K562 (cell line): ENCODE results near the gene IL2. TPM values are rescaled to one million over a fixed set of nuclear protein-coding genes. Genes with fewer than 3 reads are reported as not detected.

Source experiments
- ATAC-seq: fragments of 200-7000 bp; cut with Tn5 transposase; 3 replicates; pipeline ENCODE4 v1.9.1; 2020; ENCODE audit warnings: moderate library complexity
- BruUV-seq: library from RNA; stranded (reverse); fragments of 400-500 nt; replicated peaks from 2 replicates; lab custom pipeline; 2021; lab: Mats Ljungman, UMichigan
- CTCF ChIA-PET: fragments of 300-600 bp; formaldehyde crosslinking; extraction: SDS; loops from one replicate; lab custom pipeline; 2021; ENCODE audit warnings: low intra/inter-chr PET ratio; lab: Yijun Ruan, JAX
- POLR2A ChIA-PET: fragments of 300-600, 350-650 bp; sonication (Branson Sonifier 250); formaldehyde crosslinking; extraction: SDS; loops from one replicate; lab custom pipeline; 2021; ENCODE audit warnings: antibody characterized with exemption, inconsistent platforms; lab: Yijun Ruan, JAX
- DNase-seq, 4 experiments: peaks; one replicate each; pipeline versions ENCODE4 v3.0.0 to v3.0.0-alpha.2; 2011 to 2018; ENCODE audit warnings: low spot score in 3 of 4, mixed read lengths in 3 of 4; ENCODE audit errors: extremely low read depth in 1 of 4
- FAIRE-seq: peaks from 2 replicates; lab custom pipeline; 2011; peaks lifted over from hg19 to GRCh38; lab: Jason Lieb, UNC
- H2AFZ ChIP-seq: 2 replicates; pipeline ENCODE4 v1.6.0; 2011; ENCODE audit warnings: low read depth, low read length, control low read depth, inconsistent platforms
- H3K27ac ChIP-seq: fragments of 200-600 bp; 3 replicates; pipeline ENCODE4 v1.8.0; 2011; ENCODE audit warnings: low read depth, mild to moderate bottlenecking, control low read depth, inconsistent platforms, low read length, moderate library complexity, mixed read lengths; ENCODE audit errors: extremely low read depth
- H3K27me3 ChIP-seq, 2 experiments: fragments of 300-600 bp in 1 of 2; 2 replicates in 1 of 2; 3 replicates in 1 of 2; pipeline versions ENCODE4 v1.6.0 to v1.8.0; 2011; ENCODE audit warnings: inconsistent platforms in 2 of 2, low read length in 2 of 2, mild to moderate bottlenecking in 1 of 2, mixed read lengths in 1 of 2, moderate library complexity in 1 of 2; ENCODE audit not compliant: control insufficient read depth in 2 of 2, insufficient read depth in 2 of 2
- H3K36me3 ChIP-seq: fragments of 300-600 bp; 3 replicates; pipeline ENCODE4 v1.8.0; 2011; ENCODE audit warnings: mild to moderate bottlenecking, low read length, inconsistent platforms; ENCODE audit not compliant: control insufficient read depth, insufficient read depth
- H3K4me1 ChIP-seq, 2 experiments: fragments of 200-600 bp in 1 of 2; replicated peaks in 1 of 2; 2 replicates in 1 of 2; 3 replicates in 1 of 2; pipeline versions ENCODE4 v1.5.1 to v1.8.0; 2011; ENCODE audit warnings: inconsistent platforms in 2 of 2, low read length in 2 of 2, mild to moderate bottlenecking in 1 of 2, mixed read lengths in 1 of 2, moderate library complexity in 1 of 2; ENCODE audit not compliant: control insufficient read depth in 2 of 2, insufficient read depth in 2 of 2
- H3K4me2 ChIP-seq: 2 replicates; pipeline ENCODE4 v1.6.1; 2011; ENCODE audit warnings: low read length, control low read depth, inconsistent platforms, mixed read lengths; ENCODE audit not compliant: insufficient read depth
- H3K4me3 ChIP-seq: fragments of 200-600 bp; sonication (generic), shearing (Covaris generic); 2 replicates; pipeline ENCODE4 v1.5.1; 2016; ENCODE audit warnings: control low read depth, inconsistent platforms
- H3K79me2 ChIP-seq: fragments of 200-600 bp; 3 replicates; pipeline ENCODE4 v1.8.0; 2011; ENCODE audit warnings: low read length, inconsistent platforms; ENCODE audit not compliant: control insufficient read depth, insufficient read depth
- H3K9ac ChIP-seq, 2 experiments: 2 replicates each; pipeline versions ENCODE4 v1.6.0 to v1.6.1; 2011; ENCODE audit warnings: low read depth in 2 of 2, low read length in 2 of 2, control low read depth in 1 of 2, inconsistent platforms in 1 of 2, mild to moderate bottlenecking in 1 of 2, mixed read lengths in 1 of 2; ENCODE audit not compliant: insufficient read depth in 1 of 2
- H3K9me1 ChIP-seq: one replicate; pipeline ENCODE4 v1.6.0; 2011; ENCODE audit warnings: inconsistent platforms, mild to moderate bottlenecking, low read length, moderate library complexity; ENCODE audit not compliant: control insufficient read depth, insufficient read depth
- H3K9me3 ChIP-seq: replicated peaks from 2 replicates; pipeline ENCODE4 v1.5.1; 2011; ENCODE audit warnings: low read depth, low read length, inconsistent platforms; ENCODE audit not compliant: control insufficient read depth, insufficient read depth
- H4K20me1 ChIP-seq: replicated peaks from 2 replicates; pipeline ENCODE4 v1.6.1; 2011; ENCODE audit warnings: low read length, inconsistent platforms, mixed read lengths; ENCODE audit not compliant: control insufficient read depth, insufficient read depth
- CEBPB ChIP-seq: fragments of 450-650 bp; IDR thresholded peaks from 2 replicates; pipeline ENCODE4 v1.6.1; 2016; ENCODE audit warnings: missing genetic modification characterization, missing compliant biosample characterization
- CREM ChIP-seq: IDR thresholded peaks from 2 replicates; pipeline ENCODE4 v1.6.1; 2014; ENCODE audit warnings: antibody characterized with exemption, low read depth
- ESRRA ChIP-seq: fragments of 450-650 bp; IDR thresholded peaks from 2 replicates; pipeline ENCODE4 v1.6.1; 2014; ENCODE audit warnings: low read depth, mild to moderate bottlenecking, moderate library complexity, borderline replicate concordance
- HINFP ChIP-seq: fragments of 450-650 bp; conservative IDR thresholded peaks from 2 replicates; pipeline ENCODE4 v1.6.1; 2016; ENCODE audit warnings: missing genetic modification characterization, low read depth, mild to moderate bottlenecking, control low read depth, missing compliant biosample characterization
- MTA3 ChIP-seq: fragments of 450-650 bp; formaldehyde crosslinking; IDR thresholded peaks from 2 replicates; pipeline ENCODE4 v1.6.1; 2017; ENCODE audit warnings: mild to moderate bottlenecking, borderline replicate concordance
- NCOR1 ChIP-seq: fragments of 450-650 bp; IDR thresholded peaks from 2 replicates; pipeline ENCODE4 v1.6.1; 2016; ENCODE audit warnings: mild to moderate bottlenecking, moderate library complexity
- POLR2H ChIP-seq: IDR thresholded peaks from 2 replicates; pipeline ENCODE4 v1.6.1; 2016; ENCODE audit warnings: missing genetic modification characterization, low read depth, mild to moderate bottlenecking, control low read depth, missing compliant biosample characterization, moderate library complexity
- TBL1XR1 ChIP-seq, 2 experiments: IDR thresholded peaks; 2 replicates each; pipeline ENCODE4 v1.6.1; 2012; ENCODE audit warnings: improper control_type of control experiment in 2 of 2, low read length in 2 of 2, mild to moderate bottlenecking in 1 of 2
- TRIM24 ChIP-seq, 2 experiments: fragments of 450-650 bp; IDR thresholded peaks; 2 replicates each; pipeline ENCODE4 v1.6.1; 2016
- VEZF1 ChIP-seq: fragments of 200-800 bp; sonication (Bioruptor generic); IDR thresholded peaks from 2 replicates; pipeline ENCODE4 v1.6.1; 2017; ENCODE audit warnings: missing genetic modification characterization, missing compliant biosample characterization
- ZC3H4 ChIP-seq: sonication (generic); formaldehyde crosslinking; IDR thresholded peaks from 2 replicates; pipeline ENCODE4 v1.9.0; 2021; ENCODE audit warnings: missing genetic modification reagents, borderline replicate concordance
- ZKSCAN1 ChIP-seq: fragments of 150-350 bp; IDR thresholded peaks from 2 replicates; pipeline ENCODE4 v1.6.1; 2016; ENCODE audit warnings: low read depth, low read length
- ZNF165 ChIP-seq: fragments of 250-450 bp; sonication (Bioruptor Pico); IDR thresholded peaks from 2 replicates; pipeline ENCODE4 v1.4.0; 2020; ENCODE audit warnings: borderline replicate concordance
- WGBS: fragments of 100-300 bp; shearing (Covaris generic); methylation state at CpG from one replicate; pipeline ENCODE4 v1.1.6; 2016; ENCODE audit warnings: low coverage, mixed read lengths; ENCODE audit not compliant: insufficient coverage; ENCODE audit errors: missing lambda C conversion rate; 5-methylcytosine and 5-hydroxymethylcytosine counted together
- in situ Hi-C: fragments of 300-500 bp; cut with MboI; formaldehyde crosslinking; loops from 4 replicates; pipeline ENCODE4 v1.15.0; 2018; ENCODE audit warnings: inconsistent platforms, mixed read lengths
- intact Hi-C: fragments of 100-400 bp; cut with micrococcal nuclease; formaldehyde crosslinking; loops from 2 replicates; pipeline ENCODE4 v1.14.2; 2022
- polyA plus RNA-seq, 8 experiments: library from polyadenylated mRNA; depleted of rRNA in 4 of 8; stranded (reverse) in 5 of 8; unstranded in 3 of 8; fragments of >200 nt; fragmentation: Nextera tagmentation in 2 of 8; fragmentation: Illumina TruSeq in 1 of 8; extraction: Ambion mirVana in 2 of 8; extraction: Trizol in 1 of 8; gene quantifications; 2 replicates each; pipeline versions ENCODE4 v1.2.1 to v1.2.3, GENCODE V29; 2011 to 2014; ENCODE audit warnings: inconsistent platforms in 1 of 8, missing spikeins in 1 of 8
- total RNA-seq, 7 experiments: library from RNA; depleted of rRNA in 6 of 7; stranded (reverse); fragments of >200 nt in 6 of 7; fragmentation: Illumina TruSeq in 2 of 7; extraction: Trizol in 2 of 7; gene quantifications; 2 replicates each; pipeline versions ENCODE4 v1.2.1 to v1.2.3, GENCODE V29; 2011 to 2021; ENCODE audit warnings: low replicate concordance in 1 of 7
- TF ChIP-seq, protein P1 (sequence below): IDR thresholded peaks from 2 replicates; pipeline ENCODE4 v1.6.1; 2012; ENCODE audit warnings: low read depth, low read length, improper control_type of control experiment, borderline replicate concordance

IL2 gene
- total and polyA plus RNA-seq, 9 of the 15 experiments (the other 6 are each of a cell fraction or from before 2014, with no cell fraction given), result 0.11 to 0.89 TPM; not detected in 7

GRCh38 chr4:122480655-122481487, 24.3 kb upstream of the IL2 start (continued):
- TF ChIP-seq ZNF165 (CRISPR knock-in tag) (no peak), VEZF1 (CRISPR knock-in tag) (0 out of 2 replicates have a peak, but pooled peaks have one; percentile 1), TRIM24 (IDR thresholded peaks at IDR 0.05) (peak; percentile 56 to 71; a peak in 3 of 4 replicates), POLR2H (tag) (0 out of 2 replicates have a peak, but pooled peaks have one; percentile 51), TBL1XR1 (IDR thresholded peaks at IDR 0.05; ENCODE audit: low read length in 2 of 2) (peak in 1 of 2 experiments; percentile 20; a peak in 1 of 4 replicates), CEBPB (peak; percentile 57)
- TF ChIP-seq, all 486 proteins: peak for 35

DNA sequence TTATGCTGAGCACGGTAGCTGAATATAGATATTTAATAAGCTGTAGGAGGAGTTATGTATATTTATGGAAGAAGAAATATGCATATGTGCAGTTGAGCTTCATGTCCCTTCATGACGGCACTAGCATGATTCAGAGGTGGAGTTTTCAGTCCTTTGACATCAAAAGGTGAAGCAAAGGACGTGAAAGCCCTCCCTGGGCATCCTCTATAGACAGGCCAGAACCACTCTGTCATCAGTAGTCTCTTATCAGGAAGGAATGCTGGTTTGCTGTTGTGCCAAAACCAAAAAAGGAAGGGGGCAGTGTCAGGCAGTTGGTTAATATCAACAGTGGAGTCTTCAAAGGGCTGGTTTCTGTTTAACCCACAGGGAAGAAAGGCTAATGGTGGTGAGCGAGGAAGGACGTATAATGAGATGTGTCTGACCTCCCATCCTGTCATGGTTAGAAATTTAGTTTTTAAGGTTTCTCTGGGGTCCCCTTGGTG, 23.5 kb upstream of the IL2 start:
- ATAC-seq (peak; percentile 90), DNase-seq (peak in 2 of 4 experiments; percentile 19 to 63), FAIRE-seq (peak; percentile 94)
- Histone ChIP-seq H3K4me1 (peaks cover 0 to 28% of the 10 kb centered on the region in 2 experiments; a peak in 3 of 5 replicates), H3K9me3 (peaks cover 4% of the 10 kb centered on the region; the same call in 1 of the 2 replicates), H4K20me1 (no peaks in the 10 kb centered on the region), H3K9me1 (no peaks in the 10 kb centered on the region), H2AFZ (peak overlapping the region; percentile 75), H3K27me3 (no peaks in the 10 kb centered on the region), H3K79me2 (no peaks in the 10 kb centered on the region), H3K9ac (no peak overlapping the region), H3K36me3 (peaks cover 3% of the 10 kb centered on the region; the same call in 2 of the 3 replicates), H3K4me3 (no peak overlapping the region), H3K27ac (peak overlapping the region; percentile 63), H3K4me2 (peak overlapping the region; percentile 12; the same call in 1 of the 2 replicates)
- no TSS peak for BruUV-seq
- CTCF ChIA-PET, result no interaction called here
- intact Hi-C loops, result no loop called here
- in situ Hi-C loops, result no loop called here
- WGBS, result 10% methylated on average over 5 of the region's 5 CpGs
- POLR2A ChIA-PET, result no interaction called here
- TF ChIP-seq ZC3H4 (CRISPR knock-in tag) (no peak), NCOR1 (peak; percentile 6; the same call in 1 of the 2 replicates), ESRRA (no peak), ZKSCAN1 (no peak), MTA3 (0 out of 2 replicates have a peak, but pooled peaks have one; percentile 33), CREM (peak; percentile 85), HINFP (tag) (no peak)
- TF ChIP-seq, protein P1, sequence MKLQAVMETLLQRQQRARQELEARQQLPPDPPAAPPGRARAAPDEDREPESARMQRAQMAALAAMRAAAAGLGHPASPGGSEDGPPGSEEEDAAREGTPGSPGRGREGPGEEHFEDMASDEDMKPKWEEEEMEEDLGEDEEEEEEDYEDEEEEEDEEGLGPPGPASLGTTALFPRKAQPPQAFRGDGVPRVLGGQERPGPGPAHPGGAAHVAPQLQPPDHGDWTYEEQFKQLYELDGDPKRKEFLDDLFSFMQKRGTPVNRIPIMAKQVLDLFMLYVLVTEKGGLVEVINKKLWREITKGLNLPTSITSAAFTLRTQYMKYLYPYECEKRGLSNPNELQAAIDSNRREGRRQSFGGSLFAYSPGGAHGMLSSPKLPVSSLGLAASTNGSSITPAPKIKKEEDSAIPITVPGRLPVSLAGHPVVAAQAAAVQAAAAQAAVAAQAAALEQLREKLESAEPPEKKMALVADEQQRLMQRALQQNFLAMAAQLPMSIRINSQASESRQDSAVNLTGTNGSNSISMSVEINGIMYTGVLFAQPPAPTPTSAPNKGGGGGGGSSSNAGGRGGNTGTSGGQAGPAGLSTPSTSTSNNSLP, result no peak
